ENCODE results near the gene LPCAT2. TPM values are rescaled to one million over a fixed set of nuclear protein-coding genes. Genes with fewer than 3 reads are reported as not detected.

The LPCAT2 gene
- total and polyA plus RNA-seq, 7 donors = 1.0 to 4.3 (median 2.1) TPM

DNA sequence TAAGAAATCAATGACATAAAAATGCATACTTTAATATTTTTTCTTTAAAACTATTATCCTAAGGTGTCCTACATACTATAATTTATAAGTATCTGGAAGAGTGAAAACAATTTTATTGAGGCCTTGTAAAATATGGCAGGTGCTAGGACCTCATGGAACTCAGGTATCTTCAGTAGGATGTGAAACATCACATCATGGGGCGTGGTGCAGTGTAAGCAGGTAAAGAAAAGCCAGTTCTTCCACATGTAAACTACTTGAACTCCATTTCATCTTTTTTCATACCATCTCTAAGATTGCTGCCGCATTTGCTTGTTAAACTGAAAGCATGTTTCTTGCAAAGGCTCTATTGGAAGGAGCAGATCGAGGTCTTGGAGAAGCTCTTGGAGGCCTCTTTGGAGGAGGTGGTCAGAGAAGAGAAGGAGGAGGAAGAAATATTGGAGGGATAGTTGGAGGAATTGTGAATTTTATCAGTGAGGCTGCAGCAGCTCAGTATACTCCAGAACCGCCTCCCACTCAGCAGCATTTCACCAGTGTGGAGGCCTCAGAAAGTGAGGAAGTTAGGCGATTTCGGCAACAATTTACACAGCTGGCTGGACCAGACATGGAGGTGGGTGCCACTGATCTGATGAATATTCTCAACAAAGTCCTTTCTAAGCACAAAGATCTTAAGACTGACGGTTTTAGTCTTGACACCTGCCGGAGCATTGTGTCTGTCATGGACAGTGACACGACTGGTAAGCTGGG is 57.7 kb downstream of the LPCAT2 start, which contains the start of gene CAPNS2:
Gene CAPNS2, plus strand, starts transcription at position 253 of the 744 bp plus-strand sequence. Its CDS starts 73 bp downstream, at position 326.
- Histone ChIP-seq H3K36me3 (ENCODE audit: insufficient read depth in 1 of 2, low read depth in 1 of 2) (no peaks in the 10 kb centered on the region), H3K27ac (no peak within 1 kb of the TSS), H3K27me3 (ENCODE audit: insufficient read depth in 3 of 3, low read length in 2 of 3) (no peaks in the 10 kb centered on the region), H3K4me3 (no peak within 1 kb of the TSS), H3K4me1 (peaks cover 10% of the 10 kb centered on the region), H3K9me3 (no peaks in the 10 kb centered on the region)
- DNase-seq (no peak), ATAC-seq (no peak)
- TF ChIP-seq, protein P1, sequence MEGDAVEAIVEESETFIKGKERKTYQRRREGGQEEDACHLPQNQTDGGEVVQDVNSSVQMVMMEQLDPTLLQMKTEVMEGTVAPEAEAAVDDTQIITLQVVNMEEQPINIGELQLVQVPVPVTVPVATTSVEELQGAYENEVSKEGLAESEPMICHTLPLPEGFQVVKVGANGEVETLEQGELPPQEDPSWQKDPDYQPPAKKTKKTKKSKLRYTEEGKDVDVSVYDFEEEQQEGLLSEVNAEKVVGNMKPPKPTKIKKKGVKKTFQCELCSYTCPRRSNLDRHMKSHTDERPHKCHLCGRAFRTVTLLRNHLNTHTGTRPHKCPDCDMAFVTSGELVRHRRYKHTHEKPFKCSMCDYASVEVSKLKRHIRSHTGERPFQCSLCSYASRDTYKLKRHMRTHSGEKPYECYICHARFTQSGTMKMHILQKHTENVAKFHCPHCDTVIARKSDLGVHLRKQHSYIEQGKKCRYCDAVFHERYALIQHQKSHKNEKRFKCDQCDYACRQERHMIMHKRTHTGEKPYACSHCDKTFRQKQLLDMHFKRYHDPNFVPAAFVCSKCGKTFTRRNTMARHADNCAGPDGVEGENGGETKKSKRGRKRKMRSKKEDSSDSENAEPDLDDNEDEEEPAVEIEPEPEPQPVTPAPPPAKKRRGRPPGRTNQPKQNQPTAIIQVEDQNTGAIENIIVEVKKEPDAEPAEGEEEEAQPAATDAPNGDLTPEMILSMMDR (IDR thresholded peaks at IDR 0.05) = no peak
- 94% methylated on average over 9 of the region's 9 CpGs for WGBS, 3 donors
- intact Hi-C loops (cut with DNase I) = no loop called here

DNA sequence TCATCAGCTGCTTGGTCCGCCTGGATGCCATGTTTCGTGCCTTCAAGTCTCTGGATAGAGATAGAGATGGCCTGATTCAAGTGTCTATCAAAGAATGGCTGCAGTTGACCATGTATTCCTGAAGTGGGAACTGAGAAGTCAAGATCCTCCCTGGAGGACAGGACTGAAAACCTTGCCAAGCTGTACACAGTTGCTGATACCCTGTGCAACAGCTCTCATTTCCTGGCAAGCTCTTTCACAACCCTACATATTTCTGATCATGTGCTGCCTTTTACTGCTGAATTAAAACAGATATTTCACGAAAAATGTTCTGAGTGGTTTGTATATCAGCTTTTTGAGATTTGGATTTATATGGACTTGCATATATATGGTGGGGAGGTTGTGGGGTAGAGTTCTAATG is 58.5 kb downstream of the LPCAT2 start:
- peaks cover 10% of the 10 kb centered on the region for H3K4me1 ChIP-seq
- H3K4me3 ChIP-seq = no peak overlapping the region
- intact Hi-C loops (cut with DNase I) = no loop called here
- ATAC-seq = no peak
- H3K27me3 ChIP-seq (ENCODE audit: insufficient read depth in 3 of 3, low read length in 2 of 3) = no peaks in the 10 kb centered on the region
- 78 to 85% (median 83%) methylated on average over 3 of the region's 3 CpGs for whole genome bisulfite sequencing, 3 donors
- H3K27ac ChIP-seq = no peak overlapping the region
- no peaks in the 10 kb centered on the region for H3K9me3 ChIP-seq
- no peaks in the 10 kb centered on the region for H3K36me3 ChIP-seq (ENCODE audit: insufficient read depth in 1 of 2, low read depth in 1 of 2)
- TF ChIP-seq, protein P1 (IDR thresholded peaks at IDR 0.05) = no peak
- no peak for DNase-seq

DNA sequence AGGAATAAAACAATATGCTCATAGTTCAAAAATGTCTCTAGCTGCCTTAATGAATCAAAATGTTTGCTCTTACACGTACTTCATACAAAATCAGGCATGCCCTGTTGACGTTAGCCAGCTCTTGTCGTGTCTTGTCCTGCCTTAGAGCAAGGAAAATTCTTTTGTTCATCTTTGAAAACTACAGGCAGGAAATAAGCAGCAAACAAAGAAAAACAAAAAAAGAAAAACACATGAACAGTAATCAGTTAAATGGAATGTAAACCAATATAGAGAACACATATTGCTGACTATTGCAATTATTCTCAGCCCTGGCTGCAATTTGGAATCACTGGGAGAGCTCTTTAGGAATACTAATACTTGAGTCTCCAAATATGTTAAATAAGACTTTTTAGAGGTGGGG is 59.3 kb downstream of the LPCAT2 start:
- no peak overlapping the region for H3K27ac ChIP-seq
- TF ChIP-seq, protein P1 (IDR thresholded peaks at IDR 0.05) = no peak
- WGBS, 3 donors = 66 to 72% (median 69%) methylated on average over 3 of the region's 3 CpGs
- ATAC-seq (no peak), DNase-seq (no peak)
- intact Hi-C loops (cut with DNase I) = no loop called here
- no peaks in the 10 kb centered on the region for H3K36me3 ChIP-seq (ENCODE audit: insufficient read depth in 1 of 2, low read depth in 1 of 2)
- H3K4me1 ChIP-seq = peaks cover 10% of the 10 kb centered on the region
- no peaks in the 10 kb centered on the region for H3K9me3 ChIP-seq
- H3K27me3 ChIP-seq (ENCODE audit: insufficient read depth in 3 of 3, low read length in 2 of 3) = no peaks in the 10 kb centered on the region
- no peak overlapping the region for H3K4me3 ChIP-seq

DNA sequence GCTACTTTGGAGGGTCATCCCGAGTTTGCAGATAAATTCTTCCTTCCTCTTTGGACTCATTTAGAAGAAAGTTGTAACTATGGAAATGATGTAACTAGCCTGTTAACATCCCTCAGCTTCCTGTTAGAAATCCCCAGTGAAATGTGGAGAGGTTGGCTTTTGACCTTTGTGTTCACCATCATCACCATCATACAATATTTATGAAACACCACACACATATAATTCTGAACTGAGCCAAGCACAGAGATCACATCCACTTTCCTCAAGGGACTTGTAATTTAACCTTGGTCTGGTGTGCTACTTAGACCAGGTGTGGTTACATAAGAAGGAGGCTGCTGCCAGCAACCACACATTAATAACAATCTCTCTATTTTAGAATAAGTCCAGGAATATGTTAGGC is 60.2 kb downstream of the LPCAT2 start:
- 30 to 39% (median 36%) methylated on average over 1 of the region's 1 CpG for WGBS, 3 donors
- no peak for ATAC-seq

More for the DNA sequence above, 60.2 kb downstream of the LPCAT2 start:
- TF ChIP-seq, protein P1 (IDR thresholded peaks at IDR 0.05) = no peak
- no peak for DNase-seq
- intact Hi-C loops (cut with DNase I) = no loop called here
- Histone ChIP-seq H3K9me3 (no peaks in the 10 kb centered on the region), H3K27me3 (ENCODE audit: insufficient read depth in 3 of 3, low read length in 2 of 3) (no peaks in the 10 kb centered on the region), H3K27ac (no peak overlapping the region), H3K36me3 (ENCODE audit: insufficient read depth in 1 of 2, low read depth in 1 of 2) (no peaks in the 10 kb centered on the region), H3K4me3 (no peak overlapping the region), H3K4me1 (peaks cover 10% of the 10 kb centered on the region)
